GM19240 (cell line): ENCODE data around the gene MAPK13.
A peak's percentile ranks its signal among the peaks of the same experiment; 100 is the strongest.
"Not testable (repeated sequence)": the region's sequence is repeated elsewhere in the genome, so short reads cannot be mapped to it uniquely, and the experiment has no call there.

Experiments used
- DNase-seq: peaks from one replicate; pipeline ENCODE4 v3.0.0; 2011; ENCODE audit warnings: low spot score; ENCODE audit not compliant: insufficient read length

MAPK13 gene

GRCh38 chr6:36127462-36128016 lies 2.8 kb upstream of the MAPK13 start:
- DNase-seq, result no peak

GRCh38 chr6:36128073-36128472 lies 2.2 kb upstream of the MAPK13 start:
- DNase-seq, result no peak

- no peak for DNase-seq
Measured at GRCh38 chr6:36128793-36129192, 1.5 kb upstream of the MAPK13 start.

- DNase-seq, result not testable (repeated sequence)
Measured at GRCh38 chr6:36129334-36129733, 979 bp upstream of the MAPK13 start.

- no peak for DNase-seq
Measured at GRCh38 chr6:36130667-36131510, 576 bp downstream of the MAPK13 start.

GRCh38 chr6:36131511-36132245 lies 1.4 kb downstream of the MAPK13 start:
- DNase-seq, result peak; percentile 89

GRCh38 chr6:36132246-36132895 lies 2.1 kb downstream of the MAPK13 start:
- no peak for DNase-seq

- no peak for DNase-seq
Measured at GRCh38 chr6:36133148-36133547, 2.8 kb downstream of the MAPK13 start.

GRCh38 chr6:36133912-36134311 lies 3.6 kb downstream of the MAPK13 start:
- no peak for DNase-seq

GRCh38 chr6:36135053-36135731 lies 4.9 kb downstream of the MAPK13 start:
- DNase-seq, result no peak

GRCh38 chr6:36136034-36136433 lies 5.7 kb downstream of the MAPK13 start:
- no peak for DNase-seq

- DNase-seq, result no peak
Measured at GRCh38 chr6:36136551-36136950, 6.2 kb downstream of the MAPK13 start.

GRCh38 chr6:36138667-36139066 lies 8.4 kb downstream of the MAPK13 start:
- DNase-seq, result no peak

- no peak for DNase-seq
Measured at GRCh38 chr6:36139431-36139830, 9.1 kb downstream of the MAPK13 start.

GRCh38 chr6:36139991-36140710 lies 9.8 kb downstream of the MAPK13 start:
- no peak for DNase-seq

GRCh38 chr6:36141091-36141490 lies 10.8 kb downstream of the MAPK13 start:
- DNase-seq, result no peak

GRCh38 chr6:36141961-36142360 lies 11.6 kb downstream of the MAPK13 start:
- DNase-seq, result no peak

- no peak for DNase-seq
Measured at GRCh38 chr6:36142971-36143838, 12.9 kb downstream of the MAPK13 start.

GRCh38 chr6:36145495-36145894 lies 15.2 kb downstream of the MAPK13 start:
- no peak for DNase-seq

- no peak for DNase-seq
Measured at GRCh38 chr6:36147294-36147693, 17.0 kb downstream of the MAPK13 start.
